Measurements from ENCODE around the gene CEMP1.
A peak's percentile ranks its signal among the peaks of the same experiment; 100 is the strongest.

Gene CEMP1

DNA sequence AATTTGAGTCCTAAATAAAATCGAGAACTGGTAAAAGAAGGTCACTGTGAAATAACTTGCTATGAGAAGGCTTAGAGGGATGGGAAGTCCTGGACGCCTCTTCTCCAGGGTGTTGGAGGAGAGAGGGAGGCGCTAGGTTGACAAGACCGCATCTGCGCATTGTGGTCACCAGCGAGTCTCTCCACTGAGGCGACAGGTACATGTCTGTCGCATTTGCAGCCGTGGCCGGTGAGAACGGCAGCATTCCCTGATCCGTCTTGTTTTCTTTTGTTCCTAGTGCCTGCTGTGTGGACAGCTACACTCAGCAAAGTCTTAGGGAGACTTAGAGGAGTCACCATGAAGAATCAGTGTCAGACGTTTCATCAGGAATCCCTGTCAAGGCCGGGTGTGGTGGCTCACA is 25.5 kb downstream of the CEMP1 start:
- H3K27ac Mint-ChIP-seq: peak overlapping the region; percentile 71 to 92 (median 88)
- H3K4me1 Mint-ChIP-seq: peaks cover 30% of the 10 kb centered on the region
- TF ChIP-seq, protein P1, sequence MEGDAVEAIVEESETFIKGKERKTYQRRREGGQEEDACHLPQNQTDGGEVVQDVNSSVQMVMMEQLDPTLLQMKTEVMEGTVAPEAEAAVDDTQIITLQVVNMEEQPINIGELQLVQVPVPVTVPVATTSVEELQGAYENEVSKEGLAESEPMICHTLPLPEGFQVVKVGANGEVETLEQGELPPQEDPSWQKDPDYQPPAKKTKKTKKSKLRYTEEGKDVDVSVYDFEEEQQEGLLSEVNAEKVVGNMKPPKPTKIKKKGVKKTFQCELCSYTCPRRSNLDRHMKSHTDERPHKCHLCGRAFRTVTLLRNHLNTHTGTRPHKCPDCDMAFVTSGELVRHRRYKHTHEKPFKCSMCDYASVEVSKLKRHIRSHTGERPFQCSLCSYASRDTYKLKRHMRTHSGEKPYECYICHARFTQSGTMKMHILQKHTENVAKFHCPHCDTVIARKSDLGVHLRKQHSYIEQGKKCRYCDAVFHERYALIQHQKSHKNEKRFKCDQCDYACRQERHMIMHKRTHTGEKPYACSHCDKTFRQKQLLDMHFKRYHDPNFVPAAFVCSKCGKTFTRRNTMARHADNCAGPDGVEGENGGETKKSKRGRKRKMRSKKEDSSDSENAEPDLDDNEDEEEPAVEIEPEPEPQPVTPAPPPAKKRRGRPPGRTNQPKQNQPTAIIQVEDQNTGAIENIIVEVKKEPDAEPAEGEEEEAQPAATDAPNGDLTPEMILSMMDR (IDR thresholded peaks at IDR 0.05; ENCODE audit: unreplicated experiment in 3 of 3): no peak
- H3K27me3 Mint-ChIP-seq (ENCODE audit: low read depth): no peaks in the 10 kb centered on the region
- no peaks in the 10 kb centered on the region for H3K9me3 Mint-ChIP-seq
- no peak overlapping the region for H3K4me3 Mint-ChIP-seq
- H3K36me3 Mint-ChIP-seq (ENCODE audit: low read depth): peaks cover 3% of the 10 kb centered on the region

DNA sequence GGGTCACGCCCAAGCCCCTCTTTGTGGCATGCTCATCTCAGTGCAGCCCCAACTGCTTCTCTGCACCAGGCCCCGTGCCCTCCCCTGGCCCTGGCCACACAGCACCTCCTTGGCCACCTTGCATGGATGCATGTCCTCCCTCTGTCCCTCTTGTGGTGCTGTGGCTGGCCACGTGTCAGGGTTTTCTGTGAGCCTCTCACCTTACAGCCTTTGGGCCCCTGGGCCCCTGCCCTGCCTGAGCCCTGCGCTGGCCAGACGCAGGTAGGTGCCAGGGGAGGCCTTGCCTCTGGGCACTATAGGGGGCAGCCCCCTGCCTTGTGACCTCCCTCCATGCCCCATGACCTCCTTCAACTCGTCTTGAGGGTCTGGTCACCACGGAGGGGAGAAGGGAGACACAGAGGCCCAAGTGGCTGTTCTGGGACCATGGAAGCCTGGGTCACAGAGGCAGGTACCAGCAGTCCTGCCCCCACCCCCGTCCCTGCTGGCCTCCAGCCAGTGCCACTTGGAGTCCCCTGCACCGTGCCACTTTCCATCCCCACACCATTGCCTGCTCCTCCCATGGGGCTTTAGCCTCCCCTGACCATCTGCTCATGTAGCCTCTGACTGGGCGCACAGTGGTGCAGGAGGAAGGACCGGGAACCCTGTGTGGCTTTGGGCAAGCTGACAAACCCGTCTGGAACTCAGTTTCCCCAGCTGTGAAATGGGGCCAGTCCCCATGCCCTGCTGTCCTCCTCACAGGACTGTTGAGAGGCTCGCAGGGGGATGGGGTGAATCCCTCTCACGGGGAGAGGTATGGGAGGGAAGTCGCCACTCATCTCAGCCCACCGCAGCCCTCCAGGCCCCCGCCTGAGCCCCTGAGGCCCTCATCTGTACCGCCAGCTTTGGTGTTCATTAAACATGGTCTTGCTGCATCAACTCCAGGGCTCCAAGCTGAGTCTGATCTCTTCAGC is 29.0 kb downstream of the CEMP1 start:
- Mint-ChIP-seq H3K9me3 (no peaks in the 10 kb centered on the region), H3K4me3 (peak overlapping the region; percentile 71 to 74 (median 72)), H3K4me1 (peaks cover 29% of the 10 kb centered on the region), H3K27me3 (ENCODE audit: low read depth) (no peaks in the 10 kb centered on the region), H3K27ac (peak overlapping the region; percentile 95 to 98 (median 98)), H3K36me3 (ENCODE audit: low read depth) (peaks cover 6% of the 10 kb centered on the region)
- TF ChIP-seq, protein P1 (IDR thresholded peaks at IDR 0.05; ENCODE audit: unreplicated experiment in 3 of 3): no peak

DNA sequence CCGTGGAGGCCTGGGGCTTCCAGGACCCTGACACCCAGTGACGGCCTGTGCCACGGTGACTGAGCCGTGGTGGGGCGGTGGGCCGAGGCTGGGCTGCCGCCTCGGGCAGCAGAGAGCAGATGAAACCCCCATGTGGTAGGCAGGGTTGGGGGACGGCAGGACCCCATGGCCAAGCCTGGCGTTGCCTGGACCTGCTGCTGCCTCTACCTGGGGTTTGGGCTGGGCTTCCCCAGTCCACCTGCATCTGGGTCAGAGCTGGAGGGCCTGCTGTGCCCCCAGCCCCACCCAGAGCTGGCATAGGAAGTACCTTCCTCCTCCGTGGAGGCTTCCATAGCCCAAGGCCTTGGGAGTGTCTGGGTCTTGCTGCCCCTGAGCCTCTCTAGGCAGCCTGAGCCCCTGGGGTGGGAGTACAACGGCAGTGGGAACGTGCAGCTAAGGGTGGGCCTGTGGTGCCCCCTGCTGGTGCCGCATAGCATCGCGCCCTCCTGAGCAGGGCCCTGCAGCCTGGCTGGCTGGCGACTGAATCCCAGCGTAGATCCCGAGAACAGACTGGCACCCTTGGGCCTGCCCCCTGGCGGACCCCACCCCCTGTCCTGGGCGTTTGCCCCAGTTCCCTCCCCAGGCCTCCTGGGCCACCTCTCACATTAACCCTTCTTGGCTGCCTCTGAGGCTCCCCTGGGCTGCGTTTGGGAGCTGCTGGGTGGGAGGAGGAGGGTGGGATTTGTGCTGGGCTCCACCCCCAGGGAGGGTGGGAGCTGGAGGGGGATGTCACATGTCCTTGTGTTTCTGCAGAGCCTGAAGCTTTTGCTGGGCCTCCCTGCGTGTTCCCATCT is 30.1 kb downstream of the CEMP1 start:
- H3K9me3 Mint-ChIP-seq: no peaks in the 10 kb centered on the region
- H3K27me3 Mint-ChIP-seq (ENCODE audit: low read depth): no peaks in the 10 kb centered on the region
- peaks cover 6% of the 10 kb centered on the region for H3K36me3 Mint-ChIP-seq (ENCODE audit: low read depth)
- TF ChIP-seq, protein P1 (IDR thresholded peaks at IDR 0.05; ENCODE audit: unreplicated experiment in 3 of 3): peak; percentile 98 to 99 (median 99)
- H3K4me1 Mint-ChIP-seq: peaks cover 29% of the 10 kb centered on the region
- peak overlapping the region; percentile 60 to 76 (median 71) for H3K4me3 Mint-ChIP-seq
- H3K27ac Mint-ChIP-seq: peak overlapping the region; percentile 70 to 98 (median 83)

DNA sequence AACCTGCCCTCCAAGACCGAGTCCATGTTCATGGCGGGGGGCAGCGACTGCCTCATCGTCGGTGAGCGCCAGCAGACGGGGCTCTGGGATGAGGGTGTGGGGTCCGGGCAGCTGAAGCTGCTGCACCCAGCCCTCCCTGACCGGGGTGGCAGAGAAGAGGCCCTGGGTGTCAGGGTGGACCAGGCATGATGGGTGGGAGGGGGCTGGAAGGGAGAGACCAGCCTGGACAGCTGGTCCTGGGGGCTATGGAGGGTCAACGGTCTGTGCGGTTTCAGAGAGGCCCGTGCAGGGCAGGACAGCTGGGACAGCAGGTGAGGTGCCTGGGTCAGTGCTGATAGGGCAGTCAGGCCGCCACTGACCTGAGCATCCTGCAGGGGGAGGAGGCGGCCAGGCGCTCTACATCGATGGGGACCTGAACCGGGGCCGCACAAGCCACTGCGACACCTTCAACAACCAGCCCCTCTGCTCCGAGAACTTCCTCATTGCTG is 30.7 kb downstream of the CEMP1 start:
- no peaks in the 10 kb centered on the region for H3K9me3 Mint-ChIP-seq
- H3K4me3 Mint-ChIP-seq: no peak overlapping the region
- peaks cover 26% of the 10 kb centered on the region for H3K4me1 Mint-ChIP-seq
- no peak overlapping the region for H3K27ac Mint-ChIP-seq
- no peaks in the 10 kb centered on the region for H3K27me3 Mint-ChIP-seq (ENCODE audit: low read depth)
- TF ChIP-seq, protein P1 (IDR thresholded peaks at IDR 0.05; ENCODE audit: unreplicated experiment in 3 of 3): no peak
- peaks cover 6% of the 10 kb centered on the region for H3K36me3 Mint-ChIP-seq (ENCODE audit: low read depth)

DNA sequence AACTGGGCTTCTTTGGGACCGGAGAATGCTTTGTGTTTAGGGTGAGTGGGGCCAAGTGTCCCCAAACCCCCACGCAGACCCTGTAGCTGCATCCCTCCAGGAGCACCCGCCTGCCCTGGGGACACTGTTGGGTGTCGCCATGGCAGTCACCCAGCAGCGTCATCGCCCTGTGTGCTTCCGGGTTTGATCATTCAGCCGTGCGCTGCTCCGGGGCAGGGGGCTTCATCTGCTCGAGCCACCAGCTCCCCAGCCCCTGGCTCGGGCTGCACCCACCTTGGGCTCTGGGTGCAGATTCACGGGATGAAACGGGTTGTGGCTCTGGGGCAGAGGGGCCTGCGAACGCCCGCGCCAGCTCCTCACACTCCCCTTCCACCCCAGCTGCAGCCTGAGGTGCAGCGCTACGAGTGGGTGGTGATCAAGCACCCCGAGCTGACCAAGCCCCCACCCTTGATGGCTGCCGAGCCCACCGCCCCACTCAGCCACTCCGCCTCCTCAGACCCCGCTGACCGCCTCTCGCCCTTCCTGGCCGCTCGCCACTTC is 31.2 kb downstream of the CEMP1 start:
- no peaks in the 10 kb centered on the region for H3K27me3 Mint-ChIP-seq (ENCODE audit: low read depth)
- no peak overlapping the region for H3K4me3 Mint-ChIP-seq
- peaks cover 6% of the 10 kb centered on the region for H3K36me3 Mint-ChIP-seq (ENCODE audit: low read depth)
- H3K27ac Mint-ChIP-seq: no peak overlapping the region
- H3K4me1 Mint-ChIP-seq: peaks cover 21% of the 10 kb centered on the region
- no peaks in the 10 kb centered on the region for H3K9me3 Mint-ChIP-seq
- TF ChIP-seq, protein P1 (IDR thresholded peaks at IDR 0.05; ENCODE audit: unreplicated experiment in 3 of 3): no peak
